GM23338 (cell line): ENCODE measurements around the gene MTRR. TPM values are rescaled to one million over a fixed set of nuclear protein-coding genes. Genes with fewer than 3 reads are reported as not detected.
"Not testable (repeated sequence)": the region's sequence is repeated elsewhere in the genome, so short reads cannot be mapped to it uniquely, and the experiment has no call there.

Source experiments
- ATAC-seq: fragments of 200-7000 bp; cut with Tn5 transposase; 3 replicates; pipeline ENCODE4 v1.9.1; 2020
- DNase-seq: peaks from one replicate; pipeline ENCODE4 v3.0.0-alpha.2; 2015; ENCODE audit warnings: low spot score
- H2AFZ ChIP-seq: fragments of 200-600 bp; sonication (generic); 2 replicates; pipeline ENCODE4 v1.8.0; 2016; ENCODE audit warnings: antibody characterized with exemption, mild to moderate bottlenecking, moderate library complexity
- H3F3A ChIP-seq: fragments of 200-600 bp; sonication (generic); replicated peaks from 2 replicates; pipeline ENCODE4 v1.8.0; 2017; ENCODE audit warnings: antibody characterized with exemption, mixed run types, low read depth
- H3K27ac ChIP-seq: fragments of 200-600 bp; sonication (generic); 2 replicates; pipeline ENCODE4 v1.6.1; 2016; ENCODE audit warnings: low read depth
- H3K27me3 ChIP-seq: fragments of 200-600 bp; sonication (generic); 2 replicates; pipeline ENCODE4 v1.8.0; 2016; ENCODE audit warnings: mild to moderate bottlenecking, mixed run types, moderate library complexity; ENCODE audit not compliant: insufficient read depth
- H3K36me3 ChIP-seq: fragments of 200-600 bp; sonication (generic); 2 replicates; pipeline ENCODE4 v1.8.0; 2016; ENCODE audit warnings: mild to moderate bottlenecking; ENCODE audit not compliant: insufficient read depth
- H3K4me1 ChIP-seq: fragments of 200-600 bp; sonication (generic); 2 replicates; pipeline ENCODE4 v1.8.0; 2016; ENCODE audit warnings: mild to moderate bottlenecking, moderate library complexity; ENCODE audit not compliant: insufficient read depth
- H3K4me2 ChIP-seq: fragments of 200-600 bp; sonication (generic); 2 replicates; pipeline ENCODE4 v1.7.1; 2017; ENCODE audit warnings: mixed run types
- H3K4me3 ChIP-seq: fragments of 200-600 bp; sonication (generic); 2 replicates; pipeline ENCODE4 v1.6.1; 2016; ENCODE audit warnings: mixed run types
- H3K79me2 ChIP-seq: fragments of 200-600 bp; sonication (generic); replicated peaks from 2 replicates; pipeline ENCODE4 v1.8.0; 2017; ENCODE audit warnings: mild to moderate bottlenecking; ENCODE audit not compliant: insufficient read depth
- H3K9me2 ChIP-seq: fragments of 200-600 bp; sonication (generic); 2 replicates; pipeline ENCODE4 v1.8.0; 2017; ENCODE audit not compliant: insufficient read depth
- H4K20me1 ChIP-seq: fragments of 200-600 bp; sonication (generic); replicated peaks from 2 replicates; pipeline ENCODE4 v1.8.0; 2017; ENCODE audit warnings: mild to moderate bottlenecking; ENCODE audit not compliant: insufficient read depth
- H3K27ac Mint-ChIP-seq: 2 replicates; pipeline ENCODE4 v1.8.0; 2020; ENCODE audit warnings: inconsistent platforms, mild to moderate bottlenecking, moderate library complexity, mixed read lengths
- H3K27me3 Mint-ChIP-seq: 3 replicates; pipeline ENCODE4 v1.8.0; 2022; ENCODE audit warnings: low read depth, mild to moderate bottlenecking, moderate library complexity, mixed read lengths, inconsistent platforms; ENCODE audit not compliant: insufficient read depth, poor library complexity
- H3K36me3 Mint-ChIP-seq: 3 replicates; pipeline ENCODE4 v1.8.0; 2021; ENCODE audit warnings: low read depth, mild to moderate bottlenecking, inconsistent platforms, moderate library complexity, mixed read lengths
- H3K4me1 Mint-ChIP-seq: 3 replicates; pipeline ENCODE4 v1.8.0; 2020; ENCODE audit warnings: mild to moderate bottlenecking, inconsistent platforms, mixed read lengths
- H3K4me3 Mint-ChIP-seq: 3 replicates; pipeline ENCODE4 v1.8.0; 2021; ENCODE audit warnings: moderate library complexity, mild to moderate bottlenecking, inconsistent platforms, mixed read lengths
- H3K9me3 Mint-ChIP-seq: 3 replicates; pipeline ENCODE4 v1.8.0; 2020; ENCODE audit warnings: moderate library complexity, mild to moderate bottlenecking, inconsistent platforms, mixed read lengths
- CREB1 ChIP-seq: fragments of 250-450 bp; sonication (Bioruptor Pico); IDR thresholded peaks from 2 replicates; pipeline ENCODE4 v1.5.0; 2020; ENCODE audit warnings: low read depth, mild to moderate bottlenecking, moderate library complexity
- CTCF ChIP-seq, 2 experiments: fragments of 200-600 bp in 1 of 2; sonication (generic) in 1 of 2; conservative IDR thresholded peaks; 2 replicates each; pipeline versions ENCODE4 v1.5.1 to v1.6.1; 2016 to 2017; ENCODE audit warnings: antibody characterized with exemption in 2 of 2, low read depth in 2 of 2, mild to moderate bottlenecking in 2 of 2, moderate library complexity in 1 of 2
- EZH2phosphoT487 ChIP-seq: fragments of 200-600 bp; sonication (generic); IDR thresholded peaks from one replicate; pipeline ENCODE4 v1.8.1; 2018; ENCODE audit warnings: antibody characterized with exemption; ENCODE audit not compliant: unreplicated experiment
- JUNB ChIP-seq: IDR thresholded peaks from one replicate; pipeline ENCODE4 v1.6.1; 2016; ENCODE audit warnings: antibody characterized with exemption; ENCODE audit not compliant: unreplicated experiment
- NANOG ChIP-seq: IDR thresholded peaks from 2 replicates; pipeline ENCODE4 v1.6.1; 2016; ENCODE audit warnings: antibody characterized with exemption, borderline replicate concordance
- POLR2AphosphoS5 ChIP-seq: IDR thresholded peaks from 2 replicates; pipeline ENCODE4 v1.6.1; 2016; ENCODE audit warnings: antibody characterized with exemption, low read depth
- STAT1 ChIP-seq: IDR thresholded peaks from one replicate; pipeline ENCODE4 v1.6.1; 2016; ENCODE audit warnings: antibody characterized with exemption; ENCODE audit not compliant: unreplicated experiment
- ZNF114 ChIP-seq: fragments of 250-450 bp; sonication (Bioruptor Pico); IDR thresholded peaks from 2 replicates; pipeline ENCODE4 v1.5.0; 2020; ENCODE audit warnings: mild to moderate bottlenecking, moderate library complexity
- polyA plus RNA-seq: library from polyadenylated mRNA; unstranded; fragments of >200 nt; fragmentation: Nextera tagmentation; extraction: Ambion mirVana; gene quantifications from 2 replicates; pipeline ENCODE4 v1.2.1, GENCODE V29; 2016
- total RNA-seq: library from RNA; depleted of rRNA; stranded (reverse); fragments of >200 nt; shearing (Covaris generic); gene quantifications from 2 replicates; pipeline ENCODE4 v1.2.3, GENCODE V29; 2014

The MTRR gene
- total and polyA plus RNA-seq, 2 experiments from 2014 or later: 16.5 to 55.9 TPM

GRCh38 chr5:7911429-7911771 is 42.5 kb downstream of the MTRR start:
- not testable (repeated sequence) for H2AFZ ChIP-seq, H3K27ac Mint-ChIP-seq, H3K79me2 ChIP-seq, H3F3A ChIP-seq, ATAC-seq, H3K4me1 Mint-ChIP-seq, H3K4me2 ChIP-seq, H3K27ac ChIP-seq, DNase-seq, H4K20me1 ChIP-seq, H3K4me1 ChIP-seq, H3K4me3 Mint-ChIP-seq, H3K36me3 ChIP-seq, H3K27me3 Mint-ChIP-seq, H3K9me2 ChIP-seq, H3K27me3 ChIP-seq, H3K4me3 ChIP-seq
- Mint-ChIP-seq H3K9me3 (peaks cover 42% of the 10 kb centered on the region), H3K36me3 (peaks cover 49% of the 10 kb centered on the region)

- DNase-seq (no peak), ATAC-seq (no peak)
- H3K36me3 ChIP-seq: no peaks in the 10 kb centered on the region
- no peak overlapping the region for H3K4me3 Mint-ChIP-seq
- H2AFZ ChIP-seq: no peak overlapping the region
- H3K27ac ChIP-seq: no peak overlapping the region
- no peaks in the 10 kb centered on the region for H3K4me1 ChIP-seq
- no peaks in the 10 kb centered on the region for H3K4me1 Mint-ChIP-seq
- H3K27me3 ChIP-seq: no peaks in the 10 kb centered on the region
- peaks cover 21% of the 10 kb centered on the region for H3K9me3 Mint-ChIP-seq
- no peaks in the 10 kb centered on the region for H3K9me2 ChIP-seq
- no peak overlapping the region for H3K4me3 ChIP-seq
- TF ChIP-seq POLR2AphosphoS5 (no peak), JUNB (no peak), EZH2phosphoT487 (no peak), NANOG (no peak), CTCF (conservative IDR thresholded peaks at IDR 0.05; ENCODE audit: low read depth in 2 of 2) (no peak), CREB1 (CRISPR knock-in tag) (no peak), STAT1 (no peak), ZNF114 (no peak)
- H4K20me1 ChIP-seq: no peaks in the 10 kb centered on the region
- H3K27ac Mint-ChIP-seq: no peak overlapping the region
- H3K79me2 ChIP-seq: no peaks in the 10 kb centered on the region
- H3K27me3 Mint-ChIP-seq: peaks cover 2% of the 10 kb centered on the region
- H3F3A ChIP-seq: no peaks in the 10 kb centered on the region
- H3K36me3 Mint-ChIP-seq: peaks cover 14% of the 10 kb centered on the region
- no peak overlapping the region for H3K4me2 ChIP-seq
Observed at GRCh38 chr5:7916171-7916804, 47.3 kb downstream of the MTRR start.
